H1 (cell line): ENCODE results near the gene CIB4. TPM values are rescaled to one million over a fixed set of nuclear protein-coding genes. Genes with fewer than 3 reads are reported as not detected.
A peak's percentile ranks its signal among the peaks of the same experiment; 100 is the strongest.

ENCODE experiments used
- CTCF ChIA-PET: fragments of 300-600 bp; sonication (Branson Sonifier 250); formaldehyde crosslinking; loops from one replicate; lab custom pipeline; 2021; ENCODE audit not compliant: partially characterized antibody; lab: Charles Lee
- POLR2A ChIA-PET: fragments of 300-600 bp; sonication (Branson Sonifier 250); formaldehyde crosslinking; loops from one replicate; lab custom pipeline; 2021; ENCODE audit warnings: inconsistent platforms; ENCODE audit not compliant: partially characterized antibody; lab: Charles Lee
- DNase-seq, 2 experiments: peaks; one replicate each; pipeline versions ENCODE4 v3.0.0 to v3.0.0-alpha.2; 2010 to 2022; ENCODE audit warnings: low spot score in 2 of 2, low read depth in 1 of 2, mixed read lengths in 1 of 2
- FAIRE-seq: peaks from 2 replicates; lab custom pipeline; 2011; peaks lifted over from hg19 to GRCh38; lab: Jason Lieb, UNC
- H2AFZ ChIP-seq: 2 replicates; pipeline ENCODE4 v1.8.1; 2012; ENCODE audit warnings: low read length, inconsistent platforms
- H2AK5ac ChIP-seq: 2 replicates; pipeline ENCODE4 v1.6.1; 2013; ENCODE audit warnings: low read depth, low read length
- H2BK120ac ChIP-seq: replicated peaks from 2 replicates; pipeline ENCODE3; 2013; ENCODE audit warnings: low read depth, low read length, inconsistent platforms
- H2BK12ac ChIP-seq: 2 replicates; pipeline ENCODE4 v1.6.1; 2013; ENCODE audit warnings: low read depth, low read length
- H2BK15ac ChIP-seq: 2 replicates; pipeline ENCODE4 v1.6.1; 2013; ENCODE audit warnings: low read length
- H2BK20ac ChIP-seq: 2 replicates; pipeline ENCODE4 v1.6.1; 2013; ENCODE audit warnings: low read length
- H2BK5ac ChIP-seq: 2 replicates; pipeline ENCODE4 v1.6.1; 2013; ENCODE audit warnings: low read depth, low read length
- H3K14ac ChIP-seq: 2 replicates; pipeline ENCODE4 v1.6.1; 2013; ENCODE audit warnings: inconsistent platforms; ENCODE audit not compliant: insufficient read length
- H3K18ac ChIP-seq: 2 replicates; pipeline ENCODE4 v1.6.1; 2013; ENCODE audit warnings: low read length; ENCODE audit errors: extremely low read depth
- H3K23ac ChIP-seq: 2 replicates; pipeline ENCODE4 v1.6.1; 2013; ENCODE audit warnings: inconsistent platforms; ENCODE audit not compliant: insufficient read length
- H3K23me2 ChIP-seq: 2 replicates; pipeline ENCODE4 v1.6.1; 2013; ENCODE audit warnings: low read depth, low read length
- H3K27ac ChIP-seq: 2 replicates; pipeline ENCODE4 v1.6.1; 2011; ENCODE audit warnings: low read depth, low read length, inconsistent platforms
- H3K27me3 ChIP-seq, 4 experiments: replicated peaks in 1 of 4; 1 replicate in 1 of 4; 2 replicates in 3 of 4; pipeline versions ENCODE4 v1.6.1 to v1.8.1; 2011 to 2013; ENCODE audit warnings: low read length in 3 of 4, mild to moderate bottlenecking in 3 of 4, inconsistent platforms in 2 of 4, mixed read lengths in 2 of 4, moderate library complexity in 1 of 4; ENCODE audit not compliant: control insufficient read depth in 3 of 4, insufficient read depth in 3 of 4; ENCODE audit errors: extremely low read depth in 1 of 4
- H3K36me3 ChIP-seq, 4 experiments: 2 replicates each; pipeline versions ENCODE4 v1.6.1 to v1.8.1; 2011 to 2013; ENCODE audit warnings: mild to moderate bottlenecking in 4 of 4, low read length in 3 of 4, moderate library complexity in 2 of 4, control low read depth in 1 of 4, inconsistent platforms in 1 of 4; ENCODE audit not compliant: insufficient read depth in 4 of 4, control insufficient read depth in 2 of 4
- H3K4ac ChIP-seq: replicated peaks from 2 replicates; pipeline ENCODE3; 2013; ENCODE audit warnings: low read length, low read depth, mixed read lengths, inconsistent platforms; ENCODE audit not compliant: insufficient read length
- H3K4me1 ChIP-seq, 4 experiments: replicated peaks in 1 of 4; 1 replicate in 1 of 4; 2 replicates in 3 of 4; pipeline versions ENCODE4 v1.6.1 to v1.8.1; 2011 to 2013; ENCODE audit warnings: low read length in 3 of 4, inconsistent platforms in 2 of 4, mixed read lengths in 1 of 4; ENCODE audit not compliant: insufficient read depth in 4 of 4, control insufficient read depth in 3 of 4
- H3K4me2 ChIP-seq, 2 experiments: 2 replicates each; pipeline versions ENCODE4 v1.6.1 to v1.8.1; 2011 to 2013; ENCODE audit warnings: low read depth in 2 of 2, low read length in 2 of 2, control low read depth in 1 of 2, inconsistent platforms in 1 of 2, mild to moderate bottlenecking in 1 of 2; ENCODE audit not compliant: insufficient read depth in 1 of 2
- H3K4me3 ChIP-seq, 4 experiments: fragments of 200-600, 300-600 bp in 1 of 4; sonication (generic), shearing (Covaris generic), sonication (Bioruptor Twin) in 1 of 4; 2 replicates each; pipeline versions ENCODE4 v1.5.1 to v1.8.1; 2011 to 2016; ENCODE audit warnings: low read length in 4 of 4, low read depth in 3 of 4, control low read depth in 2 of 4, inconsistent platforms in 2 of 4, mild to moderate bottlenecking in 2 of 4, mixed read lengths in 1 of 4, moderate library complexity in 1 of 4; ENCODE audit not compliant: insufficient read depth in 2 of 4; ENCODE audit errors: extremely low read depth in 1 of 4
- H3K56ac ChIP-seq: replicated peaks from 2 replicates; pipeline ENCODE3; 2013; ENCODE audit warnings: low read depth, mild to moderate bottlenecking, mixed read lengths, low read length, inconsistent platforms; ENCODE audit not compliant: insufficient read length
- H3K79me1 ChIP-seq: 2 replicates; pipeline ENCODE4 v1.6.1; 2013; ENCODE audit warnings: low read depth, low read length, control low read depth
- H3K79me2 ChIP-seq, 2 experiments: 2 replicates each; pipeline versions ENCODE4 v1.6.1 to v1.8.1; 2012 to 2013; ENCODE audit warnings: low read length in 2 of 2, mild to moderate bottlenecking in 2 of 2, inconsistent platforms in 1 of 2; ENCODE audit not compliant: insufficient read depth in 2 of 2, control insufficient read depth in 1 of 2
- H3K9ac ChIP-seq, 4 experiments: replicated peaks in 1 of 4; 1 replicate in 1 of 4; 2 replicates in 3 of 4; pipeline versions ENCODE4 v1.6.1 to v1.8.1; 2011 to 2013; ENCODE audit warnings: low read depth in 3 of 4, low read length in 3 of 4, control low read depth in 2 of 4, mild to moderate bottlenecking in 2 of 4, moderate library complexity in 2 of 4, inconsistent platforms in 1 of 4; ENCODE audit errors: extremely low read depth in 1 of 4
- H3K9me3 ChIP-seq, 2 experiments: 2 replicates each; pipeline versions ENCODE4 v1.6.1 to v1.8.1; 2012 to 2013; ENCODE audit warnings: mild to moderate bottlenecking in 2 of 2, moderate library complexity in 2 of 2, control low read depth in 1 of 2, inconsistent platforms in 1 of 2, low read depth in 1 of 2, low read length in 1 of 2, mixed read lengths in 1 of 2; ENCODE audit not compliant: insufficient read depth in 2 of 2
- H4K20me1 ChIP-seq, 2 experiments: replicated peaks in 1 of 2; 2 replicates each; pipeline versions ENCODE3 to v1.8.1; 2011 to 2013; ENCODE audit warnings: inconsistent platforms in 2 of 2, low read length in 2 of 2, mild to moderate bottlenecking in 1 of 2; ENCODE audit not compliant: insufficient read depth in 2 of 2, control insufficient read depth in 1 of 2
- H4K5ac ChIP-seq: 2 replicates; pipeline ENCODE4 v1.6.1; 2013; ENCODE audit warnings: low read length, low read depth, mixed read lengths, inconsistent platforms; ENCODE audit not compliant: insufficient read length
- H4K8ac ChIP-seq: 2 replicates; pipeline ENCODE4 v1.8.0; 2013; ENCODE audit warnings: mild to moderate bottlenecking, moderate library complexity, low read length, inconsistent platforms; ENCODE audit not compliant: insufficient read depth; ENCODE audit errors: extremely low read depth
- H4K91ac ChIP-seq: replicated peaks from 2 replicates; pipeline ENCODE3; 2013; ENCODE audit warnings: low read length, mixed read lengths, inconsistent platforms; ENCODE audit not compliant: insufficient read length
- CTBP2 ChIP-seq: IDR thresholded peaks from 2 replicates; pipeline ENCODE4 v1.7.0; 2011; ENCODE audit warnings: borderline replicate concordance, mild to moderate bottlenecking, moderate library complexity, mixed read lengths, low read length; ENCODE audit not compliant: insufficient read depth, insufficient read length
- E2F6 ChIP-seq: IDR thresholded peaks from 2 replicates; pipeline ENCODE4 v1.6.1; 2012; ENCODE audit warnings: inconsistent platforms
- MAX ChIP-seq: IDR thresholded peaks from 2 replicates; pipeline ENCODE4 v1.6.1; 2012; ENCODE audit warnings: inconsistent platforms
- WGBS, 2 experiments: shearing (Covaris generic) in 1 of 2; methylation state at CpG; one replicate each; pipeline versions ENCODE4 v1.1.6 to v1.1.7; 2013 to 2015; ENCODE audit warnings: low lambda C conversion rate in 2 of 2, mixed read lengths in 2 of 2, inconsistent platforms in 1 of 2, low coverage in 1 of 2, missing lambda C conversion rate in 1 of 2; ENCODE audit not compliant: insufficient replicate concordance in 2 of 2, insufficient coverage in 1 of 2, insufficient read length in 1 of 2; ENCODE audit errors: extremely low coverage in 1 of 2, missing lambda C conversion rate in 1 of 2; 5-methylcytosine and 5-hydroxymethylcytosine counted together
- polyA plus RNA-seq, 7 experiments: library from polyadenylated mRNA; depleted of rRNA in 3 of 7; stranded (reverse) in 5 of 7; unstranded in 2 of 7; fragments of >200 nt in 5 of 7; fragments of 200-250 nt in 2 of 7; gene quantifications; 1 replicate in 5 of 7; 2 replicates in 1 of 7; 4 replicates in 1 of 7; pipeline versions ENCODE4 v1.2.1 to v1.2.3, GENCODE V29; 2011 to 2013; ENCODE audit warnings: missing spikeins in 2 of 7, mixed read lengths in 2 of 7
- total RNA-seq: library from RNA; stranded (reverse); fragmentation: NEBNext Ultra II Directional; extraction: Animal tissue kit (Norgen Biotek cat#: 25700); gene quantifications from 2 replicates; pipeline ENCODE4 v1.2.1, GENCODE V29; 2021

CIB4 gene
- total and polyA plus RNA-seq, 2 of the 8 experiments (the other 6 are each of a cell fraction or from before 2014, with no cell fraction given), result not detected

- Histone ChIP-seq H3K4me2 (peak overlapping the region in 1 of 2 experiments; percentile 28; a peak in 1 of 4 replicates), H3K23ac (no peak overlapping the region), H2BK15ac (no peak overlapping the region), H3K9ac (no peak overlapping the region), H3K79me2 (no peaks in the 10 kb centered on the region), H3K4ac (no peak overlapping the region), H4K20me1 (no peaks in the 10 kb centered on the region), H3K79me1 (no peaks in the 10 kb centered on the region), H3K4me1 (peaks cover 6 to 9% (median 8%) of the 10 kb centered on the region in 4 experiments; a peak in 5 of 7 replicates), H3K27me3 (no peaks in the 10 kb centered on the region; a peak in 3 of 7 replicates), H2AK5ac (no peak overlapping the region), H2BK12ac (no peak overlapping the region), H4K91ac (peak overlapping the region; percentile 62), H3K9me3 (no peaks in the 10 kb centered on the region), H3K18ac (no peak overlapping the region), H2BK5ac (no peak overlapping the region), H3K27ac (no peak overlapping the region), H2BK20ac (peak overlapping the region; percentile 11; the same call in 1 of the 2 replicates), H3K4me3 (no peak overlapping the region), H4K8ac (no peak overlapping the region), H3K23me2 (no peaks in the 10 kb centered on the region), H3K56ac (no peak overlapping the region), H4K5ac (no peak overlapping the region), H3K14ac (no peak overlapping the region), H3K36me3 (no peaks in the 10 kb centered on the region), H2BK120ac (peak overlapping the region; percentile 47), H2AFZ (no peak overlapping the region)
- TF ChIP-seq MAX (peak; percentile 43; the same call in 1 of the 2 replicates), E2F6 (peak; percentile 75), CTBP2 (no peak)
- FAIRE-seq, result no peak
- 64% methylated on average over 8 of the region's 8 CpGs; no CpG with 5 or more reads in 1 of the 2 experiments for WGBS, 2 experiments
- no peak for DNase-seq
- CTCF ChIA-PET, result interaction anchor here (1.2 to 1.3 kb wide), 2 partner anchors 10 to 12 kb away, joined by 3 read pairs; no protein-coding TSS in a partner anchor
- POLR2A ChIA-PET, result no interaction called here
Observed at GRCh38 chr2:26570083-26570430, 71.1 kb downstream of the CIB4 start.
